Suprapubic skin (tissue), 4 donors: Measurements from ENCODE around the gene CMBL. TPM values are rescaled to one million over a fixed set of nuclear protein-coding genes. Genes with fewer than 3 reads are reported as not detected.
A peak's percentile ranks its signal among the peaks of the same experiment; 100 is the strongest.

ENCODE experiments used
- DNase-seq, 2 donors: peaks; one replicate each; pipeline ENCODE4 v3.0.0-alpha.2; 2019; ENCODE audit warnings: low spot score in 2 of 2
- H3K27ac ChIP-seq: fragments of 200-600 bp; sonication (generic); one replicate; pipeline ENCODE4 v1.5.1; 2019
- H3K27me3 ChIP-seq: fragments of 200-600 bp; sonication (generic); one replicate; pipeline ENCODE4 v1.5.1; 2019
- H3K36me3 ChIP-seq: fragments of 200-600 bp; sonication (generic); one replicate; pipeline ENCODE4 v1.5.1; 2019
- H3K4me1 ChIP-seq: fragments of 200-600 bp; sonication (generic); one replicate; pipeline ENCODE4 v1.5.1; 2019
- H3K4me3 ChIP-seq: fragments of 200-600 bp; sonication (generic); one replicate; pipeline ENCODE4 v1.5.1; 2019; ENCODE audit warnings: mild to moderate bottlenecking
- H3K9me3 ChIP-seq: fragments of 200-600 bp; sonication (generic); one replicate; pipeline ENCODE4 v1.5.1; 2019
- CTCF ChIP-seq, 2 donors: fragments of 200-600 bp in 1 of 2; fragments of 450-650 bp in 1 of 2; sonication (generic) in 1 of 2; IDR thresholded peaks; one replicate each; pipeline ENCODE4 v1.5.1; 2016 to 2019; ENCODE audit warnings: antibody characterized with exemption in 2 of 2, mild to moderate bottlenecking in 1 of 2, moderate library complexity in 1 of 2
- EP300 ChIP-seq: sonication (generic); formaldehyde crosslinking; IDR thresholded peaks from one replicate; pipeline ENCODE4 v1.6.1; 2017; ENCODE audit warnings: antibody characterized with exemption
- POLR2A ChIP-seq, 2 donors: fragments of 450-650 bp; IDR thresholded peaks; one replicate each; pipeline ENCODE4 v1.6.1; 2017; ENCODE audit warnings: antibody characterized with exemption in 2 of 2, mild to moderate bottlenecking in 2 of 2, moderate library complexity in 2 of 2
- POLR2AphosphoS5 ChIP-seq, 3 donors: sonication (generic); formaldehyde crosslinking; IDR thresholded peaks; one replicate each; pipeline ENCODE4 v1.6.1; 2017; ENCODE audit warnings: antibody characterized with exemption in 3 of 3
- WGBS: methylation state at CpG from one replicate; pipeline ENCODE4 v1.1.5; 2018; 5-methylcytosine and 5-hydroxymethylcytosine counted together
- total RNA-seq, 4 donors: library from RNA; depleted of rRNA; stranded (reverse); fragments of >200 nt; gene quantifications; one replicate each; pipeline ENCODE4 v1.1.0, GENCODE V29; 2016

The CMBL gene
- total RNA-seq, 4 donors from 2014 or later, result 0.93 to 4.8 (median 2.7) TPM

GRCh38 chr5:10324518-10325370 is 17.0 kb upstream of the CMBL start:
- no peak for DNase-seq
- H3K4me1 ChIP-seq, result peaks cover 4% of the 10 kb centered on the region
- no peaks in the 10 kb centered on the region for H3K9me3 ChIP-seq
- no peak overlapping the region for H3K4me3 ChIP-seq
- no peak overlapping the region for H3K27ac ChIP-seq
- TF ChIP-seq POLR2A (IDR thresholded peaks at IDR 0.05) (no peak), POLR2AphosphoS5 (IDR thresholded peaks at IDR 0.05) (no peak), CTCF (IDR thresholded peaks at IDR 0.05) (no peak), EP300 (no peak)
- H3K36me3 ChIP-seq, result no peaks in the 10 kb centered on the region
- 58% methylated on average over 6 of the region's 6 CpGs for WGBS
- no peaks in the 10 kb centered on the region for H3K27me3 ChIP-seq

- no peak for TF ChIP-seq POLR2AphosphoS5 (IDR thresholded peaks at IDR 0.05)
- TF ChIP-seq CTCF (IDR thresholded peaks at IDR 0.05), result no peak
- TF ChIP-seq POLR2A (IDR thresholded peaks at IDR 0.05), result no peak
- TF ChIP-seq EP300, result no peak
- H3K36me3 ChIP-seq, result no peaks in the 10 kb centered on the region
- no peaks in the 10 kb centered on the region for H3K4me1 ChIP-seq
- no peaks in the 10 kb centered on the region for H3K27me3 ChIP-seq
- no peak for DNase-seq
- no peak overlapping the region for H3K27ac ChIP-seq
- H3K9me3 ChIP-seq, result no peaks in the 10 kb centered on the region
- 60% methylated on average over 6 of the region's 6 CpGs for WGBS
- H3K4me3 ChIP-seq, result no peak overlapping the region
Observed at GRCh38 chr5:10323588-10324488, 16.1 kb upstream of the CMBL start.

GRCh38 chr5:10321882-10322281 is 14.2 kb upstream of the CMBL start:
- Histone ChIP-seq H3K4me3 (no peak overlapping the region), H3K27ac (no peak overlapping the region), H3K4me1 (no peaks in the 10 kb centered on the region), H3K27me3 (no peaks in the 10 kb centered on the region), H3K36me3 (no peaks in the 10 kb centered on the region), H3K9me3 (no peaks in the 10 kb centered on the region)
- peak in 1 of 2 donors; percentile 23 for DNase-seq
- WGBS, result 88% methylated on average over 9 of the region's 9 CpGs
- no peak for TF ChIP-seq POLR2A (IDR thresholded peaks at IDR 0.05)
- TF ChIP-seq CTCF (IDR thresholded peaks at IDR 0.05), result no peak
- TF ChIP-seq POLR2AphosphoS5 (IDR thresholded peaks at IDR 0.05), result no peak
- no peak for TF ChIP-seq EP300

GRCh38 chr5:10320793-10321192 is 13.1 kb upstream of the CMBL start:
- DNase-seq, result peak; percentile 0 to 43
- H3K9me3 ChIP-seq, result no peaks in the 10 kb centered on the region
- TF ChIP-seq POLR2AphosphoS5 (IDR thresholded peaks at IDR 0.05) (no peak), POLR2A (IDR thresholded peaks at IDR 0.05) (no peak), EP300 (no peak), CTCF (IDR thresholded peaks at IDR 0.05) (no peak)
- no peaks in the 10 kb centered on the region for H3K36me3 ChIP-seq
- no peak overlapping the region for H3K4me3 ChIP-seq
- H3K27me3 ChIP-seq, result no peaks in the 10 kb centered on the region
- no peak overlapping the region for H3K27ac ChIP-seq
- H3K4me1 ChIP-seq, result no peaks in the 10 kb centered on the region
- 75% methylated on average over 3 of the region's 3 CpGs for WGBS
